HepG2 (cell line): ENCODE measurements around the gene SLC50A1. TPM values are rescaled to one million over a fixed set of nuclear protein-coding genes. Genes with fewer than 3 reads are reported as not detected.
A peak's percentile ranks its signal among the peaks of the same experiment; 100 is the strongest.

Experiments used
- CENPT ChIP-seq: sonication (generic); formaldehyde crosslinking; IDR thresholded peaks from 2 replicates; pipeline ENCODE4 v1.8.0; 2022; ENCODE audit warnings: low read depth, mild to moderate bottlenecking, moderate library complexity, missing genetic modification reagents
- FOXA3 ChIP-seq: IDR thresholded peaks from 2 replicates; pipeline ENCODE4 v1.6.1; 2016; ENCODE audit warnings: missing genetic modification reagents, missing compliant biosample characterization
- HNRNPUL1 ChIP-seq: fragments of 200-400 bp; formaldehyde crosslinking; IDR thresholded peaks from 2 replicates; pipeline ENCODE4 v1.6.1; 2017; ENCODE audit warnings: low read depth, mild to moderate bottlenecking, low read length, moderate library complexity
- NR2F1 ChIP-seq, 2 experiments: fragments of 450-650 bp in 1 of 2; formaldehyde crosslinking in 1 of 2; IDR thresholded peaks; 2 replicates each; pipeline versions ENCODE4 v1.5.0 to v1.6.1; 2016 to 2020; ENCODE audit warnings: mild to moderate bottlenecking in 1 of 2, missing compliant biosample characterization in 1 of 2, missing genetic modification reagents in 1 of 2, moderate library complexity in 1 of 2
- PAX8 ChIP-seq: sonication (generic); formaldehyde crosslinking; IDR thresholded peaks from 2 replicates; pipeline ENCODE4 v1.8.0; 2022; ENCODE audit warnings: mild to moderate bottlenecking, missing genetic modification reagents, borderline replicate concordance
- PLRG1 ChIP-seq: fragments of 450-650 bp; conservative IDR thresholded peaks from 2 replicates; pipeline ENCODE4 v1.6.1; 2016
- RBM39 ChIP-seq: fragments of 200-400 bp; formaldehyde crosslinking; IDR thresholded peaks from one replicate; pipeline ENCODE4 v1.6.1; 2018; ENCODE audit warnings: antibody characterized with exemption, mild to moderate bottlenecking, low read depth, low read length; ENCODE audit not compliant: poor library complexity, severe bottlenecking
- RELA ChIP-seq: sonication (generic); formaldehyde crosslinking; IDR thresholded peaks from 2 replicates; pipeline ENCODE4 v1.4.0; 2020; ENCODE audit warnings: missing genetic modification reagents
- REPIN1 ChIP-seq: sonication (generic); formaldehyde crosslinking; IDR thresholded peaks from 2 replicates; pipeline ENCODE4 v1.8.0; 2022; ENCODE audit warnings: missing genetic modification reagents, low read depth, mild to moderate bottlenecking, borderline replicate concordance
- SALL2 ChIP-seq: sonication (generic); formaldehyde crosslinking; IDR thresholded peaks from 2 replicates; pipeline ENCODE4 v1.8.1; 2023; ENCODE audit warnings: mild to moderate bottlenecking, missing genetic modification reagents, inconsistent platforms
- SOX5 ChIP-seq: IDR thresholded peaks from 2 replicates; pipeline ENCODE4 v1.6.1; 2016; ENCODE audit warnings: borderline replicate concordance
- THAP11 ChIP-seq: IDR thresholded peaks from 2 replicates; pipeline ENCODE4 v1.6.1; 2016; ENCODE audit warnings: missing biosample characterization, missing genetic modification reagents
- TOPORS ChIP-seq: sonication (generic); formaldehyde crosslinking; IDR thresholded peaks from 2 replicates; pipeline ENCODE4 v1.8.0; 2023; ENCODE audit warnings: mild to moderate bottlenecking, missing genetic modification reagents
- TP53 ChIP-seq: sonication (generic); formaldehyde crosslinking; conservative IDR thresholded peaks from 2 replicates; pipeline ENCODE4 v1.4.0; 2020; ENCODE audit warnings: missing genetic modification reagents
- U2AF2 ChIP-seq: fragments of 200-400 bp; formaldehyde crosslinking; IDR thresholded peaks from 2 replicates; pipeline ENCODE4 v1.6.1; 2017; ENCODE audit warnings: low read depth, mild to moderate bottlenecking, low read length
- ZNF136 ChIP-seq: sonication (generic); formaldehyde crosslinking; IDR thresholded peaks from 2 replicates; pipeline ENCODE4 v1.8.1; 2022; ENCODE audit warnings: low read depth, mild to moderate bottlenecking, moderate library complexity, missing genetic modification reagents
- ZNF280D ChIP-seq: sonication (generic); formaldehyde crosslinking; IDR thresholded peaks from 2 replicates; pipeline ENCODE4 v1.5.1; 2020; ENCODE audit warnings: mild to moderate bottlenecking, missing genetic modification reagents
- ZNF282 ChIP-seq: fragments of 450-650 bp; IDR thresholded peaks from 2 replicates; pipeline ENCODE4 v1.6.1; 2018; ENCODE audit not compliant: partially characterized antibody
- ZNF383 ChIP-seq: sonication (generic); formaldehyde crosslinking; IDR thresholded peaks from 2 replicates; pipeline ENCODE4 v1.4.0; 2020; ENCODE audit warnings: missing genetic modification reagents, mild to moderate bottlenecking, borderline replicate concordance
- ZNF563 ChIP-seq: sonication (generic); formaldehyde crosslinking; IDR thresholded peaks from 2 replicates; pipeline ENCODE4 v1.8.0; 2022; ENCODE audit warnings: mild to moderate bottlenecking, moderate library complexity, missing genetic modification reagents
- ZSCAN12 ChIP-seq: sonication (generic); formaldehyde crosslinking; IDR thresholded peaks from 2 replicates; pipeline ENCODE4 v1.9.0; 2021; ENCODE audit warnings: mild to moderate bottlenecking, missing genetic modification reagents
- ZSCAN9 ChIP-seq: IDR thresholded peaks from 2 replicates; pipeline ENCODE4 v1.6.1; 2016; ENCODE audit warnings: borderline replicate concordance
- polyA plus RNA-seq, 8 experiments: library from polyadenylated mRNA; depleted of rRNA in 3 of 8; stranded (reverse) in 7 of 8; unstranded in 1 of 8; fragments of >200 nt; fragmentation: Illumina TruSeq in 4 of 8; extraction: Trizol in 4 of 8; gene quantifications; 2 replicates each; pipeline versions ENCODE4 v1.2.1 to v1.2.3, GENCODE V29; 2011 to 2016; ENCODE audit warnings: low read depth in 4 of 8, missing spikeins in 1 of 8, mixed read lengths in 1 of 8; ENCODE audit not compliant: insufficient read depth in 1 of 8
- total RNA-seq, 5 experiments: library from RNA; depleted of rRNA; stranded (reverse); fragments of >200 nt; fragmentation: Illumina TruSeq; extraction: Trizol; gene quantifications; 2 replicates each; pipeline ENCODE4 v1.2.3, GENCODE V29; 2016; ENCODE audit warnings: low read depth in 1 of 5
- TF ChIP-seq, protein P1 (sequence below): sonication (generic); formaldehyde crosslinking; IDR thresholded peaks from 2 replicates; pipeline ENCODE4 v1.4.0; 2020; ENCODE audit warnings: missing genetic modification reagents
- TF ChIP-seq, protein P2 (sequence below): sonication (generic); formaldehyde crosslinking; IDR thresholded peaks from 2 replicates; pipeline ENCODE4 v1.5.0; 2020; ENCODE audit warnings: missing genetic modification reagents

SLC50A1 gene
- total and polyA plus RNA-seq, 2 of the 13 experiments (the other 11 are each of a cell fraction or from before 2014, with no cell fraction given): 22.5 to 46.8 TPM

- TF ChIP-seq, protein P1, sequence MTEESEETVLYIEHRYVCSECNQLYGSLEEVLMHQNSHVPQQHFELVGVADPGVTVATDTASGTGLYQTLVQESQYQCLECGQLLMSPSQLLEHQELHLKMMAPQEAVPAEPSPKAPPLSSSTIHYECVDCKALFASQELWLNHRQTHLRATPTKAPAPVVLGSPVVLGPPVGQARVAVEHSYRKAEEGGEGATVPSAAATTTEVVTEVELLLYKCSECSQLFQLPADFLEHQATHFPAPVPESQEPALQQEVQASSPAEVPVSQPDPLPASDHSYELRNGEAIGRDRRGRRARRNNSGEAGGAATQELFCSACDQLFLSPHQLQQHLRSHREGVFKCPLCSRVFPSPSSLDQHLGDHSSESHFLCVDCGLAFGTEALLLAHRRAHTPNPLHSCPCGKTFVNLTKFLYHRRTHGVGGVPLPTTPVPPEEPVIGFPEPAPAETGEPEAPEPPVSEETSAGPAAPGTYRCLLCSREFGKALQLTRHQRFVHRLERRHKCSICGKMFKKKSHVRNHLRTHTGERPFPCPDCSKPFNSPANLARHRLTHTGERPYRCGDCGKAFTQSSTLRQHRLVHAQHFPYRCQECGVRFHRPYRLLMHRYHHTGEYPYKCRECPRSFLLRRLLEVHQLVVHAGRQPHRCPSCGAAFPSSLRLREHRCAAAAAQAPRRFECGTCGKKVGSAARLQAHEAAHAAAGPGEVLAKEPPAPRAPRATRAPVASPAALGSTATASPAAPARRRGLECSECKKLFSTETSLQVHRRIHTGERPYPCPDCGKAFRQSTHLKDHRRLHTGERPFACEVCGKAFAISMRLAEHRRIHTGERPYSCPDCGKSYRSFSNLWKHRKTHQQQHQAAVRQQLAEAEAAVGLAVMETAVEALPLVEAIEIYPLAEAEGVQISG (CRISPR knock-in tag): peak; percentile 71
- no peak; the same call in 1 of the 2 replicates for TF ChIP-seq ZNF563
- TF ChIP-seq, protein P2, sequence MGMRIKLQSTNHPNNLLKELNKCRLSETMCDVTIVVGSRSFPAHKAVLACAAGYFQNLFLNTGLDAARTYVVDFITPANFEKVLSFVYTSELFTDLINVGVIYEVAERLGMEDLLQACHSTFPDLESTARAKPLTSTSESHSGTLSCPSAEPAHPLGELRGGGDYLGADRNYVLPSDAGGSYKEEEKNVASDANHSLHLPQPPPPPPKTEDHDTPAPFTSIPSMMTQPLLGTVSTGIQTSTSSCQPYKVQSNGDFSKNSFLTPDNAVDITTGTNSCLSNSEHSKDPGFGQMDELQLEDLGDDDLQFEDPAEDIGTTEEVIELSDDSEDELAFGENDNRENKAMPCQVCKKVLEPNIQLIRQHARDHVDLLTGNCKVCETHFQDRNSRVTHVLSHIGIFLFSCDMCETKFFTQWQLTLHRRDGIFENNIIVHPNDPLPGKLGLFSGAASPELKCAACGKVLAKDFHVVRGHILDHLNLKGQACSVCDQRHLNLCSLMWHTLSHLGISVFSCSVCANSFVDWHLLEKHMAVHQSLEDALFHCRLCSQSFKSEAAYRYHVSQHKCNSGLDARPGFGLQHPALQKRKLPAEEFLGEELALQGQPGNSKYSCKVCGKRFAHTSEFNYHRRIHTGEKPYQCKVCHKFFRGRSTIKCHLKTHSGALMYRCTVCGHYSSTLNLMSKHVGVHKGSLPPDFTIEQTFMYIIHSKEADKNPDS (CRISPR knock-in tag): no peak
- TF ChIP-seq ZNF383 (CRISPR knock-in tag): no peak
- no peak for TF ChIP-seq ZNF280D
- no peak for TF ChIP-seq RBM39
- TF ChIP-seq THAP11 (CRISPR knock-in tag): peak; percentile 66
- no peak; the same call in 1 of the 2 replicates for TF ChIP-seq SOX5
- no peak for TF ChIP-seq PAX8 (CRISPR knock-in tag)
- no peak for TF ChIP-seq ZNF282
- no peak for TF ChIP-seq SALL2 (CRISPR knock-in tag)
- no peak for TF ChIP-seq REPIN1 (CRISPR knock-in tag)
- no peak for TF ChIP-seq ZSCAN9 (CRISPR knock-in tag)
- no peak for TF ChIP-seq RELA (CRISPR knock-in tag)
- no peak for TF ChIP-seq ZNF136
- no peak for TF ChIP-seq ZSCAN12 (CRISPR knock-in tag)
- no peak for TF ChIP-seq TOPORS (CRISPR knock-in tag)
- TF ChIP-seq CENPT (CRISPR knock-in tag): no peak
- no peak for TF ChIP-seq TP53 (CRISPR knock-in tag)
- TF ChIP-seq FOXA3 (CRISPR knock-in tag): peak; percentile 46; the same call in 1 of the 2 replicates
- no peak for TF ChIP-seq U2AF2
- TF ChIP-seq HNRNPUL1: no peak
- peak; percentile 96 to 99 for TF ChIP-seq NR2F1 (CRISPR knock-in tag; IDR thresholded peaks at IDR 0.05)
- no peak for TF ChIP-seq PLRG1
These were observed 42.9 kb downstream of the SLC50A1 start (continued) for GRCh38 chr1:155178441-155179111.
